GM23338 (cell line): Measurements from ENCODE around the gene MTOR.
"Not testable (repeated sequence)": the region's sequence is repeated elsewhere in the genome, so short reads cannot be mapped to it uniquely, and the experiment has no call there.

ENCODE experiments used
- CTCF ChIP-seq, 2 experiments: fragments of 200-600 bp in 1 of 2; sonication (generic) in 1 of 2; conservative IDR thresholded peaks; 2 replicates each; pipeline versions ENCODE4 v1.5.1 to v1.6.1; 2016 to 2017; ENCODE audit warnings: antibody characterized with exemption in 2 of 2, low read depth in 2 of 2, mild to moderate bottlenecking in 2 of 2, moderate library complexity in 1 of 2
- REST ChIP-seq: IDR thresholded peaks from one replicate; pipeline ENCODE4 v1.6.1; 2018; ENCODE audit warnings: antibody characterized with exemption; ENCODE audit not compliant: unreplicated experiment

GRCh38 chr1:11162752-11163151, 99.6 kb downstream of the MTOR start:
- TF ChIP-seq REST; CTCF (conservative IDR thresholded peaks at IDR 0.05; ENCODE audit: low read depth in 2 of 2): not testable (repeated sequence)
